K562 (cell line): ENCODE results near the gene HP1BP3. TPM values are rescaled to one million over a fixed set of nuclear protein-coding genes. Genes with fewer than 3 reads are reported as not detected.

ENCODE experiments used
- ATAC-seq: fragments of 200-7000 bp; cut with Tn5 transposase; 3 replicates; pipeline ENCODE4 v1.9.1; 2020; ENCODE audit warnings: moderate library complexity
- BruUV-seq: library from RNA; stranded (reverse); fragments of 400-500 nt; replicated peaks from 2 replicates; lab custom pipeline; 2021; lab: Mats Ljungman, UMichigan
- CTCF ChIA-PET: fragments of 300-600 bp; formaldehyde crosslinking; extraction: SDS; loops from one replicate; lab custom pipeline; 2021; ENCODE audit warnings: low intra/inter-chr PET ratio; lab: Yijun Ruan, JAX
- POLR2A ChIA-PET: fragments of 300-600, 350-650 bp; sonication (Branson Sonifier 250); formaldehyde crosslinking; extraction: SDS; loops from one replicate; lab custom pipeline; 2021; ENCODE audit warnings: antibody characterized with exemption, inconsistent platforms; lab: Yijun Ruan, JAX
- DNase-seq, 4 experiments: peaks; one replicate each; pipeline versions ENCODE4 v3.0.0 to v3.0.0-alpha.2; 2011 to 2018; ENCODE audit warnings: low spot score in 3 of 4, mixed read lengths in 3 of 4; ENCODE audit errors: extremely low read depth in 1 of 4
- FAIRE-seq: peaks from 2 replicates; lab custom pipeline; 2011; peaks lifted over from hg19 to GRCh38; lab: Jason Lieb, UNC
- H2AFZ ChIP-seq: 2 replicates; pipeline ENCODE4 v1.6.0; 2011; ENCODE audit warnings: low read depth, low read length, control low read depth, inconsistent platforms
- H3K27ac ChIP-seq: fragments of 200-600 bp; 3 replicates; pipeline ENCODE4 v1.8.0; 2011; ENCODE audit warnings: low read depth, mild to moderate bottlenecking, control low read depth, inconsistent platforms, low read length, moderate library complexity, mixed read lengths; ENCODE audit errors: extremely low read depth
- H3K27me3 ChIP-seq, 2 experiments: fragments of 300-600 bp in 1 of 2; 2 replicates in 1 of 2; 3 replicates in 1 of 2; pipeline versions ENCODE4 v1.6.0 to v1.8.0; 2011; ENCODE audit warnings: inconsistent platforms in 2 of 2, low read length in 2 of 2, mild to moderate bottlenecking in 1 of 2, mixed read lengths in 1 of 2, moderate library complexity in 1 of 2; ENCODE audit not compliant: control insufficient read depth in 2 of 2, insufficient read depth in 2 of 2
- H3K36me3 ChIP-seq: fragments of 300-600 bp; 3 replicates; pipeline ENCODE4 v1.8.0; 2011; ENCODE audit warnings: mild to moderate bottlenecking, low read length, inconsistent platforms; ENCODE audit not compliant: control insufficient read depth, insufficient read depth
- H3K4me1 ChIP-seq, 2 experiments: fragments of 200-600 bp in 1 of 2; replicated peaks in 1 of 2; 2 replicates in 1 of 2; 3 replicates in 1 of 2; pipeline versions ENCODE4 v1.5.1 to v1.8.0; 2011; ENCODE audit warnings: inconsistent platforms in 2 of 2, low read length in 2 of 2, mild to moderate bottlenecking in 1 of 2, mixed read lengths in 1 of 2, moderate library complexity in 1 of 2; ENCODE audit not compliant: control insufficient read depth in 2 of 2, insufficient read depth in 2 of 2
- H3K4me2 ChIP-seq: 2 replicates; pipeline ENCODE4 v1.6.1; 2011; ENCODE audit warnings: low read length, control low read depth, inconsistent platforms, mixed read lengths; ENCODE audit not compliant: insufficient read depth
- H3K4me3 ChIP-seq: fragments of 200-600 bp; sonication (generic), shearing (Covaris generic); 2 replicates; pipeline ENCODE4 v1.5.1; 2016; ENCODE audit warnings: control low read depth, inconsistent platforms
- H3K79me2 ChIP-seq: fragments of 200-600 bp; 3 replicates; pipeline ENCODE4 v1.8.0; 2011; ENCODE audit warnings: low read length, inconsistent platforms; ENCODE audit not compliant: control insufficient read depth, insufficient read depth
- H3K9ac ChIP-seq, 2 experiments: 2 replicates each; pipeline versions ENCODE4 v1.6.0 to v1.6.1; 2011; ENCODE audit warnings: low read depth in 2 of 2, low read length in 2 of 2, control low read depth in 1 of 2, inconsistent platforms in 1 of 2, mild to moderate bottlenecking in 1 of 2, mixed read lengths in 1 of 2; ENCODE audit not compliant: insufficient read depth in 1 of 2
- H3K9me1 ChIP-seq: one replicate; pipeline ENCODE4 v1.6.0; 2011; ENCODE audit warnings: inconsistent platforms, mild to moderate bottlenecking, low read length, moderate library complexity; ENCODE audit not compliant: control insufficient read depth, insufficient read depth
- H3K9me3 ChIP-seq: replicated peaks from 2 replicates; pipeline ENCODE4 v1.5.1; 2011; ENCODE audit warnings: low read depth, low read length, inconsistent platforms; ENCODE audit not compliant: control insufficient read depth, insufficient read depth
- H4K20me1 ChIP-seq: replicated peaks from 2 replicates; pipeline ENCODE4 v1.6.1; 2011; ENCODE audit warnings: low read length, inconsistent platforms, mixed read lengths; ENCODE audit not compliant: control insufficient read depth, insufficient read depth
- CXXC5 ChIP-seq: fragments of 250-450 bp; sonication (Bioruptor Pico); IDR thresholded peaks from 2 replicates; pipeline ENCODE4 v1.8.0; 2022; ENCODE audit warnings: inconsistent platforms, mild to moderate bottlenecking, moderate library complexity
- KLF1 ChIP-seq: fragments of 450-650 bp; IDR thresholded peaks from 2 replicates; pipeline ENCODE4 v1.6.1; 2016; ENCODE audit warnings: missing genetic modification characterization, missing compliant biosample characterization
- RHOXF2B ChIP-seq: fragments of 250-450 bp; sonication (Bioruptor Pico); conservative IDR thresholded peaks from 2 replicates; pipeline ENCODE4 v1.5.1; 2021
- SPI1 ChIP-seq: IDR thresholded peaks from 2 replicates; pipeline ENCODE4 v1.6.1; 2011; ENCODE audit warnings: low read depth, low read length, control low read depth, borderline replicate concordance
- TBL1XR1 ChIP-seq, 2 experiments: IDR thresholded peaks; 2 replicates each; pipeline ENCODE4 v1.6.1; 2012; ENCODE audit warnings: improper control_type of control experiment in 2 of 2, low read length in 2 of 2, mild to moderate bottlenecking in 1 of 2
- ZFP30 ChIP-seq: fragments of 250-450 bp; sonication (Bioruptor Pico); IDR thresholded peaks from 2 replicates; pipeline ENCODE4 v1.8.0; 2022; ENCODE audit warnings: moderate library complexity, mild to moderate bottlenecking, inconsistent platforms, borderline replicate concordance
- ZNF124 ChIP-seq: sonication (generic); formaldehyde crosslinking; IDR thresholded peaks from 2 replicates; pipeline ENCODE4 v1.8.1; 2022; ENCODE audit warnings: missing genetic modification reagents
- ZNF143 ChIP-seq: sonication (generic); formaldehyde crosslinking; IDR thresholded peaks from 2 replicates; pipeline ENCODE4 v1.9.0; 2022; ENCODE audit warnings: mild to moderate bottlenecking, missing genetic modification reagents
- ZNF3 ChIP-seq: fragments of 250-450 bp; sonication (Bioruptor Pico); IDR thresholded peaks from 2 replicates; pipeline ENCODE4 v1.5.0; 2021; ENCODE audit warnings: mild to moderate bottlenecking, moderate library complexity
- ZNF444 ChIP-seq: fragments of 250-450 bp; sonication (Bioruptor Pico); IDR thresholded peaks from 2 replicates; pipeline ENCODE4 v1.4.0; 2020; ENCODE audit warnings: mild to moderate bottlenecking, moderate library complexity
- ZNF586 ChIP-seq: fragments of 450-650 bp; formaldehyde crosslinking; conservative IDR thresholded peaks from 2 replicates; pipeline ENCODE4 v1.4.0; 2020; ENCODE audit warnings: mild to moderate bottlenecking, moderate library complexity
- WGBS: fragments of 100-300 bp; shearing (Covaris generic); methylation state at CpG from one replicate; pipeline ENCODE4 v1.1.6; 2016; ENCODE audit warnings: low coverage, mixed read lengths; ENCODE audit not compliant: insufficient coverage; ENCODE audit errors: missing lambda C conversion rate; 5-methylcytosine and 5-hydroxymethylcytosine counted together
- in situ Hi-C: fragments of 300-500 bp; cut with MboI; formaldehyde crosslinking; loops from 4 replicates; pipeline ENCODE4 v1.15.0; 2018; ENCODE audit warnings: inconsistent platforms, mixed read lengths
- intact Hi-C: fragments of 100-400 bp; cut with micrococcal nuclease; formaldehyde crosslinking; loops from 2 replicates; pipeline ENCODE4 v1.14.2; 2022
- polyA plus RNA-seq, 8 experiments: library from polyadenylated mRNA; depleted of rRNA in 4 of 8; stranded (reverse) in 5 of 8; unstranded in 3 of 8; fragments of >200 nt; fragmentation: Nextera tagmentation in 2 of 8; fragmentation: Illumina TruSeq in 1 of 8; extraction: Ambion mirVana in 2 of 8; extraction: Trizol in 1 of 8; gene quantifications; 2 replicates each; pipeline versions ENCODE4 v1.2.1 to v1.2.3, GENCODE V29; 2011 to 2014; ENCODE audit warnings: inconsistent platforms in 1 of 8, missing spikeins in 1 of 8
- total RNA-seq, 7 experiments: library from RNA; depleted of rRNA in 6 of 7; stranded (reverse); fragments of >200 nt in 6 of 7; fragmentation: Illumina TruSeq in 2 of 7; extraction: Trizol in 2 of 7; gene quantifications; 2 replicates each; pipeline versions ENCODE4 v1.2.1 to v1.2.3, GENCODE V29; 2011 to 2021; ENCODE audit warnings: low replicate concordance in 1 of 7
- TF ChIP-seq, protein P1 (sequence below): fragments of 450-650 bp; IDR thresholded peaks from 2 replicates; pipeline ENCODE4 v1.6.1; 2016; ENCODE audit warnings: low read depth
- TF ChIP-seq, protein P2 (sequence below): fragments of 450-650 bp; formaldehyde crosslinking; IDR thresholded peaks from 2 replicates; pipeline ENCODE4 v1.4.0; 2020; ENCODE audit warnings: mild to moderate bottlenecking
- TF ChIP-seq, protein P3 (sequence below): sonication (generic); IDR thresholded peaks from 2 replicates; pipeline ENCODE4 v1.6.1; 2016

The HP1BP3 gene
- total and polyA plus RNA-seq, 9 of the 15 experiments (the other 6 are each of a cell fraction or from before 2014, with no cell fraction given): 57.3 to 513 (median 240) TPM

DNA sequence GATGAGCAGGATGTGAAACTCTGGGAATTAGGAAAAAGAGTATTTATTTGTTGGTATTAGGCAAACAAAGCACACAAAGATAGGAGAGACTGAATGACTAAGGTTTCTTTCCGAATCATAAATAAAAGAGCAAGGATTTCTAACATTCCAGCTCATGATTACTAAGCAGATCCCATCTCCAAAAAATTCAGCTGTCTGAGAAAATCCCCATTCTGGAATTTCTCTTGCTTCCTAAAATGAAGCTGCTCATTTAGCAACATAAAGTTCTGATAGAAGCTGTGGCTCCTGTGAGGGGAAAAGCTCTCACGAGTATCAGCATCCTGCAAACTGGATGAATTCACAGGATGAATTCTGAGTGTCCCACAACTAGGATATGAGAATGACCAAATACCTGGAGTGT, 47.9 kb downstream of the HP1BP3 start:
- Histone ChIP-seq H3K27ac (no peak overlapping the region), H3K9ac (no peak overlapping the region), H3K36me3 (peaks cover 71% of the 10 kb centered on the region), H4K20me1 (0 out of 2 replicates have a peak, but pooled peaks cover 5% of the 10 kb centered on the region), H3K9me3 (no peaks in the 10 kb centered on the region), H2AFZ (no peak overlapping the region), H3K9me1 (no peaks in the 10 kb centered on the region), H3K4me3 (no peak overlapping the region), H3K4me2 (no peak overlapping the region), H3K4me1 (no peaks in the 10 kb centered on the region), H3K79me2 (no peaks in the 10 kb centered on the region), H3K27me3 (no peaks in the 10 kb centered on the region)
- ATAC-seq (no peak), DNase-seq (no peak), FAIRE-seq (no peak)
- ChIA-PET POLR2A (interaction anchor here (0.7 to 2.3 kb wide), 3 partner anchors 21 to 644 kb away, joined by 3 to 11 read pairs (median 4); partner anchors contain the start of genes HP1BP3 and KIF17), CTCF (no interaction called here)
- 84% methylated on average over 2 of the region's 2 CpGs for WGBS
- intact Hi-C loops: no loop called here
- no TSS peak for BruUV-seq
- in situ Hi-C loops: no loop called here
- TF ChIP-seq, protein P1, sequence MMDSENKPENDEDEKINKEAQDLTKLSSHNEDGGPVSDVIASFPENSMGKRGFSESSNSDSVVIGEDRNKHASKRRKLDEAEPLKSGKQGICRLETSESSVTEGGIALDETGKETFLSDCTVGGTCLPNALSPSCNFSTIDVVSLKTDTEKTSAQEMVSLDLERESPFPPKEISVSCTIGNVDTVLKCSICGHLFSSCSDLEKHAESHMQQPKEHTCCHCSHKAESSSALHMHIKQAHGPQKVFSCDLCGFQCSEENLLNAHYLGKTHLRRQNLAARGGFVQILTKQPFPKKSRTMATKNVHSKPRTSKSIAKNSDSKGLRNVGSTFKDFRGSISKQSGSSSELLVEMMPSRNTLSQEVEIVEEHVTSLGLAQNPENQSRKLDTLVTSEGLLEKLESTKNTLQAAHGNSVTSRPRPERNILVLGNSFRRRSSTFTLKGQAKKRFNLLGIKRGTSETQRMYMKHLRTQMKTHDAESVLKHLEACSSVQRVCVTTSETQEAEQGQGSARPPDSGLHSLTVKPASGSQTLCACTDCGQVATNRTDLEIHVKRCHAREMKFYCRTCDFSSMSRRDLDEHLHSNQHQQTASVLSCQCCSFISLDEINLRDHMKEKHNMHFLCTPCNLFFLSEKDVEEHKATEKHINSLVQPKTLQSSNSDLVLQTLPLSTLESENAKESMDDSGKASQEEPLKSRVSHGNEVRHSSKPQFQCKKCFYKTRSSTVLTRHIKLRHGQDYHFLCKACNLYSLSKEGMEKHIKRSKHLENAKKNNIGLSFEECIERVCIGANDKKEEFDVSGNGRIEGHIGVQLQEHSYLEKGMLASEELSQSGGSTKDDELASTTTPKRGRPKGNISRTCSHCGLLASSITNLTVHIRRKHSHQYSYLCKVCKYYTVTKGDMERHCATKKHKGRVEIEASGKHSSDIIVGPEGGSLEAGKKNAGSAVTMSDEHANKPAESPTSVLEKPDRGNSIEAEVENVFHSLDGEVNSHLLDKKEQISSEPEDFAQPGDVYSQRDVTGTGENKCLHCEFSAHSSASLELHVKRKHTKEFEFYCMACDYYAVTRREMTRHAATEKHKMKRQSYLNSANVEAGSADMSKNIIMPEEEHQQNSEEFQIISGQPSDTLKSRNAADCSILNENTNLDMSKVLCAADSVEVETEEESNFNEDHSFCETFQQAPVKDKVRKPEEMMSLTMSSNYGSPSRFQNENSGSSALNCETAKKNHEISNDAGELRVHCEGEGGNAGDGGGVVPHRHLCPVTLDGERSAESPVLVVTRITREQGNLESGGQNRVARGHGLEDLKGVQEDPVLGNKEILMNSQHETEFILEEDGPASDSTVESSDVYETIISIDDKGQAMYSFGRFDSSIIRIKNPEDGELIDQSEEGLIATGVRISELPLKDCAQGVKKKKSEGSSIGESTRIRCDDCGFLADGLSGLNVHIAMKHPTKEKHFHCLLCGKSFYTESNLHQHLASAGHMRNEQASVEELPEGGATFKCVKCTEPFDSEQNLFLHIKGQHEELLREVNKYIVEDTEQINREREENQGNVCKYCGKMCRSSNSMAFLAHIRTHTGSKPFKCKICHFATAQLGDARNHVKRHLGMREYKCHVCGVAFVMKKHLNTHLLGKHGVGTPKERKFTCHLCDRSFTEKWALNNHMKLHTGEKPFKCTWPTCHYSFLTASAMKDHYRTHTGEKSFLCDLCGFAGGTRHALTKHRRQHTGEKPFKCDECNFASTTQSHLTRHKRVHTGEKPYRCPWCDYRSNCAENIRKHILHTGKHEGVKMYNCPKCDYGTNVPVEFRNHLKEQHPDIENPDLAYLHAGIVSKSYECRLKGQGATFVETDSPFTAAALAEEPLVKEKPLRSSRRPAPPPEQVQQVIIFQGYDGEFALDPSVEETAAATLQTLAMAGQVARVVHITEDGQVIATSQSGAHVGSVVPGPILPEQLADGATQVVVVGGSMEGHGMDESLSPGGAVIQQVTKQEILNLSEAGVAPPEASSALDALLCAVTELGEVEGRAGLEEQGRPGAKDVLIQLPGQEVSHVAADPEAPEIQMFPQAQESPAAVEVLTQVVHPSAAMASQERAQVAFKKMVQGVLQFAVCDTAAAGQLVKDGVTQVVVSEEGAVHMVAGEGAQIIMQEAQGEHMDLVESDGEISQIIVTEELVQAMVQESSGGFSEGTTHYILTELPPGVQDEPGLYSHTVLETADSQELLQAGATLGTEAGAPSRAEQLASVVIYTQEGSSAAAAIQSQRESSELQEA: no peak
- TF ChIP-seq TBL1XR1 (IDR thresholded peaks at IDR 0.05; ENCODE audit: low read length in 2 of 2) (no peak), ZNF3 (CRISPR knock-in tag) (no peak), ZNF586 (CRISPR knock-in tag) (no peak), ZNF444 (CRISPR knock-in tag) (no peak), ZNF124 (CRISPR knock-in tag) (no peak), CXXC5 (CRISPR knock-in tag) (no peak), SPI1 (no peak), KLF1 (no peak), RHOXF2B (CRISPR knock-in tag) (no peak), ZNF143 (no peak), ZFP30 (no peak)
- TF ChIP-seq, protein P2, sequence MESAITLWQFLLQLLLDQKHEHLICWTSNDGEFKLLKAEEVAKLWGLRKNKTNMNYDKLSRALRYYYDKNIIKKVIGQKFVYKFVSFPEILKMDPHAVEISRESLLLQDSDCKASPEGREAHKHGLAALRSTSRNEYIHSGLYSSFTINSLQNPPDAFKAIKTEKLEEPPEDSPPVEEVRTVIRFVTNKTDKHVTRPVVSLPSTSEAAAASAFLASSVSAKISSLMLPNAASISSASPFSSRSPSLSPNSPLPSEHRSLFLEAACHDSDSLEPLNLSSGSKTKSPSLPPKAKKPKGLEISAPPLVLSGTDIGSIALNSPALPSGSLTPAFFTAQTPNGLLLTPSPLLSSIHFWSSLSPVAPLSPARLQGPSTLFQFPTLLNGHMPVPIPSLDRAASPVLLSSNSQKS (CRISPR knock-in tag): no peak
- TF ChIP-seq, protein P3, sequence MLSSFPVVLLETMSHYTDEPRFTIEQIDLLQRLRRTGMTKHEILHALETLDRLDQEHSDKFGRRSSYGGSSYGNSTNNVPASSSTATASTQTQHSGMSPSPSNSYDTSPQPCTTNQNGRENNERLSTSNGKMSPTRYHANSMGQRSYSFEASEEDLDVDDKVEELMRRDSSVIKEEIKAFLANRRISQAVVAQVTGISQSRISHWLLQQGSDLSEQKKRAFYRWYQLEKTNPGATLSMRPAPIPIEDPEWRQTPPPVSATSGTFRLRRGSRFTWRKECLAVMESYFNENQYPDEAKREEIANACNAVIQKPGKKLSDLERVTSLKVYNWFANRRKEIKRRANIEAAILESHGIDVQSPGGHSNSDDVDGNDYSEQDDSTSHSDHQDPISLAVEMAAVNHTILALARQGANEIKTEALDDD: no peak
- TF ChIP-seq, all 486 proteins: peak for 0
